ENCODE measurements around the gene OTULIN. TPM values are rescaled to one million over a fixed set of nuclear protein-coding genes. Genes with fewer than 3 reads are reported as not detected.

The OTULIN gene
- total and polyA plus RNA-seq, 4 donors = 8.6 to 44.4 (median 12.1) TPM

GRCh38 chr5:14722923-14723322 is 58.4 kb downstream of the OTULIN start:
- Histone ChIP-seq H3K9me3 (ENCODE audit: control insufficient read depth in 4 of 4, low read length in 3 of 4) (no peaks in the 10 kb centered on the region), H3K4me1 (ENCODE audit: control insufficient read depth in 4 of 4, insufficient read depth in 4 of 4, low read length in 3 of 4) (peaks cover 2 to 26% (median 15%) of the 10 kb centered on the region in 4 donors), H3K27me3 (ENCODE audit: control insufficient read depth in 4 of 4, insufficient read depth in 4 of 4, low read length in 3 of 4) (no peaks in the 10 kb centered on the region), H3K4me3 (ENCODE audit: low read depth in 1 of 3, low read length in 3 of 3) (no peak overlapping the region), H3K9ac (ENCODE audit: low read depth in 1 of 2, low read length in 2 of 2) (no peak overlapping the region), H3K27ac (ENCODE audit: low read depth in 1 of 2, low read length in 2 of 2) (no peak overlapping the region), H3K36me3 (ENCODE audit: control insufficient read depth in 4 of 4, insufficient read depth in 3 of 4, low read depth in 1 of 4, low read length in 3 of 4) (peaks cover 0 to 7% (median 0%) of the 10 kb centered on the region in 4 donors)
- 95% methylated on average over 8 of the region's 8 CpGs for WGBS
- TF ChIP-seq FOXA1 (IDR thresholded peaks at IDR 0.05) (no peak), CTCF (IDR thresholded peaks at IDR 0.05; ENCODE audit: low read depth, low read length, missing input control) (no peak), MAX (IDR thresholded peaks at IDR 0.05) (no peak), FOXA2 (IDR thresholded peaks at IDR 0.05) (no peak), YY1 (IDR thresholded peaks at IDR 0.05) (no peak), EGR1 (IDR thresholded peaks at IDR 0.05; ENCODE audit: low read depth in 2 of 2) (no peak), HNF4A (conservative IDR thresholded peaks at IDR 0.05) (no peak), HNF4G (IDR thresholded peaks at IDR 0.05) (no peak), RAD21 (IDR thresholded peaks at IDR 0.05) (no peak), NR2F2 (IDR thresholded peaks at IDR 0.05) (no peak), TAF1 (conservative IDR thresholded peaks at IDR 0.05) (no peak), RXRA (IDR thresholded peaks at IDR 0.05) (no peak)
- DNase-seq (ENCODE audit: low spot score) = no peak

- Histone ChIP-seq H3K4me3 (ENCODE audit: low read depth in 1 of 3, low read length in 3 of 3) (no peak overlapping the region), H3K27me3 (ENCODE audit: control insufficient read depth in 4 of 4, insufficient read depth in 4 of 4, low read length in 3 of 4) (no peaks in the 10 kb centered on the region), H3K27ac (ENCODE audit: low read depth in 1 of 2, low read length in 2 of 2) (no peak overlapping the region), H3K4me1 (ENCODE audit: control insufficient read depth in 4 of 4, insufficient read depth in 4 of 4, low read length in 3 of 4) (peaks cover 4 to 31% (median 22%) of the 10 kb centered on the region in 4 donors), H3K9me3 (ENCODE audit: control insufficient read depth in 4 of 4, low read length in 3 of 4) (no peaks in the 10 kb centered on the region), H3K36me3 (ENCODE audit: control insufficient read depth in 4 of 4, insufficient read depth in 3 of 4, low read depth in 1 of 4, low read length in 3 of 4) (peaks cover 0 to 7% (median 0%) of the 10 kb centered on the region in 4 donors), H3K9ac (ENCODE audit: low read depth in 1 of 2, low read length in 2 of 2) (no peak overlapping the region)
- no peak for DNase-seq (ENCODE audit: low spot score)
- TF ChIP-seq FOXA1 (IDR thresholded peaks at IDR 0.05) (no peak), EGR1 (IDR thresholded peaks at IDR 0.05; ENCODE audit: low read depth in 2 of 2) (no peak), RXRA (IDR thresholded peaks at IDR 0.05) (no peak), SP1 (IDR thresholded peaks at IDR 0.05) (no peak), FOXA2 (IDR thresholded peaks at IDR 0.05) (no peak), CTCF (IDR thresholded peaks at IDR 0.05; ENCODE audit: low read depth, low read length, missing input control) (no peak), YY1 (IDR thresholded peaks at IDR 0.05) (no peak), GABPA (IDR thresholded peaks at IDR 0.05 in 1 of 2, conservative IDR thresholded peaks at IDR 0.05 in 1 of 2) (no peak), REST (IDR thresholded peaks at IDR 0.05) (no peak), TAF1 (conservative IDR thresholded peaks at IDR 0.05) (no peak), ZBTB33 (IDR thresholded peaks at IDR 0.05) (no peak), HNF4A (conservative IDR thresholded peaks at IDR 0.05) (no peak), NR2F2 (IDR thresholded peaks at IDR 0.05) (no peak)
- 89% methylated on average over 4 of the region's 4 CpGs for WGBS
Measured at GRCh38 chr5:14723701-14724132, 59.2 kb downstream of the OTULIN start.

Data from liver (tissue), 9 donors.